ENCODE data around the gene PNPLA6.

Gene PNPLA6

GRCh38 chr19:7602935-7603497 lies 67.5 kb downstream of the PNPLA6 start:
- DNase-seq: no peak

- no peak for DNase-seq
These were observed 68.4 kb downstream of the PNPLA6 start for GRCh38 chr19:7603919-7604318.

DNA sequence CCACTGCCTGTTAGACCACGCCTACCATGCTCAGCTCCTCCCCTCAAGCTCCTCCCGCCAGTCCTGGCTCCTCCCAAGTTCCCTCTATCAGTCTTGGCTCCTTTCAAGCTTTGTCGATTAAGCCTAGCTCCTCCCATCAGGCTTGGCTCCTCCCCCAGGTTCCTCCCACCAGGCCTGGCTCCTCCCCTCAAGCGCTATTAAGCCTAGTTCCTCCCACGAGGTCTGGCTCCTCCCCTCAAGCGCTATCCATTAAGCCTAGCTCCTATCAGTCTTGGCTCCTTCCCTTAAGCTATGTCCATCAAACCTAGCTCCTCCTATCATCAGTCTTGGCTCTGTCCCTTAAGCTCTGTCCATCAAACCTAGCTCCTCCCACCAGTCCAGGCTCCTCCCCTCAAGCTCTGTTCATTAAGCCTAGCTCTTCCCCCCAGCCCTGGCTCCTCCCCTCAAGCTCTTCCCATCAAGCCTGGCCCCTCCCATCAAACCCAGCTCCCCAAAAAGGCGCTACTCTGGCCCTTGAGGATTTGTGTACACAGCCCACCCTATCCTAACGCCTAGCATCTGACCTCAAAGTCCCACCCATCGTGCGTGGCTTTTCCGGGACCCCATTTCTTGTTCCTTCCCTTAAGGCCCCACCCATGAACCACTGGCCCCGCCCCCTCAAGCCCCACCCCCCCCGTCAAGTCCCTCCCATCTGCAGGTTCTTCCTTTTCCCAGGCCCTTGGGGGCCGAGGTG lies 70.1 kb downstream of the PNPLA6 start:
- no peak for DNase-seq

DNA sequence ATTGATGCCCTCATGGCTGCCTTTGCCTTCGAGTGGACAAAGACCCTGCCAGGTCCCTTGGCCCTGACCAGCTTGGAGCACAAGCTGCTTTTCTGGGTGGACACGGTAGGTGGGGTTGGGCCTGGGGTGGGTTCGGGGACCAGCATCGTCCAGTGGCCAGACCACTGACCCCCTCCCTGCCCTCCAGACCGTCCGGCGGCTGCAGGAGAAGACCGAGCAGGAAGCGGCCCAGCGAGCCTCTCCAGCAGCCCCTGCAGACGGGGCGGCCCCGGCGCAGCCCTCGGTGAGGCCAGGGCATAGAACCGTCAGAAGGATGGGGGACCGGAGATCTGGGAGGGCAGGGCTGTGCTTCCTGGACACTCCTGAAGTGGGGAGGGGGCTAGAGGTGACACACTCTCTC lies 70.8 kb downstream of the PNPLA6 start:
- DNase-seq: no peak

- no peak for DNase-seq
These were observed 71.8 kb downstream of the PNPLA6 start for GRCh38 chr19:7607212-7607873.

- DNase-seq: no peak
These were observed 72.5 kb downstream of the PNPLA6 start for GRCh38 chr19:7607874-7608560.

DNA sequence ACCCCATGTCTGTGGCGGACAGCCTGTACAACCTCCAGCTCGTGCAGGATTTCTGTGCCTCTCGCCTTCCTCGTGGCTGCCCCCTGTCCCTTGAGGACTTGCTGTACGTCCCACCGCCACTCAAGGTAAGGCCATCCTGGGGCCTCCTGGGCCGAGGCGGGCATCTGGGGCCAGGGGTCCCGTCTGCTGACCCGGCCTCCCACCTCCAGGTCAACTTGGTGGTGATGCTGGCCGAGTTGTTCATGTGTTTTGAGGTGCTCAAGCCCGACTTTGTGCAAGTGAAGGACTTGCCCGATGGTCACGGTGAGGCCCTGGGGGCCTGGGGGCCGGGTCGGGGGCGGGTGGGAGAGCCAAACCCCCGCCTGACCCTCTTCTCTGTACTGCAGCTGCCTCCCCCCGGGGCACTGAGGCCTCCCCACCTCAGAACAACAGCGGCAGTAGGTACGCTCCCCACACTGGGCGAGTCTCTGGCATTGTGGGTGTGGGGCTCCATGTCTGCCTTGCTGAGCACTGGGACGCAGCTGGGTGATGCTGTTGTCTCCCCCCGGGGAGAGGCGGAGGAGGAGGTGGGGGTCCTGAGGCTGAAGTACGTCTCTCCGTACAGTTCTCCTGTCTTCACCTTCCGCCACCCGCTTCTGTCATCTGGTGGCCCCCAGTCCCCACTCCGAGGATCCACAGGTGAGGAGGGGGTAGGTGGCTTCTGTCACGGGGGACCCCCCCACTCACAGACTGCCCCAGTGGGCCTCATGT lies 75.1 kb downstream of the PNPLA6 start:
- no peak for DNase-seq
